K562 (cell line): ENCODE results near the gene SERPINA12. TPM values are rescaled to one million over a fixed set of nuclear protein-coding genes. Genes with fewer than 3 reads are reported as not detected.

ENCODE experiments used
- ATF3 ChIP-seq, 2 experiments: fragments of 450-650 bp in 1 of 2; sonication (generic) in 1 of 2; formaldehyde crosslinking in 1 of 2; IDR thresholded peaks in 1 of 2; conservative IDR thresholded peaks in 1 of 2; 2 replicates each; pipeline versions ENCODE4 v1.6.1 to v1.8.1; 2016 to 2023; ENCODE audit warnings: mild to moderate bottlenecking in 2 of 2, moderate library complexity in 2 of 2, inconsistent platforms in 1 of 2, missing genetic modification reagents in 1 of 2
- BACH1 ChIP-seq: fragments of 200-800 bp; sonication (Bioruptor generic); IDR thresholded peaks from 2 replicates; pipeline ENCODE4 v1.6.1; 2016; ENCODE audit warnings: missing genetic modification characterization, missing compliant biosample characterization
- E4F1 ChIP-seq: fragments of 250-450 bp; sonication (Bioruptor Pico); IDR thresholded peaks from 2 replicates; pipeline ENCODE4 v1.5.0; 2021; ENCODE audit warnings: mild to moderate bottlenecking, borderline replicate concordance
- ELF2 ChIP-seq: fragments of 250-450 bp; sonication (Bioruptor Pico); IDR thresholded peaks from 2 replicates; pipeline ENCODE4 v1.5.0; 2021; ENCODE audit warnings: mild to moderate bottlenecking
- GTF2E2 ChIP-seq: fragments of 200-800 bp; sonication (Bioruptor generic); IDR thresholded peaks from 2 replicates; pipeline ENCODE4 v1.6.1; 2016; ENCODE audit warnings: missing genetic modification characterization, missing compliant biosample characterization
- HLTF ChIP-seq: fragments of 450-650 bp; IDR thresholded peaks from 2 replicates; pipeline ENCODE4 v1.6.1; 2016
- MCM7 ChIP-seq, 2 experiments: fragments of 450-650 bp; IDR thresholded peaks; 2 replicates each; pipeline ENCODE4 v1.6.1; 2016 to 2018
- TFAP4 ChIP-seq: sonication (generic); formaldehyde crosslinking; IDR thresholded peaks from 2 replicates; pipeline ENCODE4 v1.8.0; 2022; ENCODE audit warnings: missing genetic modification reagents, mild to moderate bottlenecking, moderate library complexity, borderline replicate concordance
- ZBTB43 ChIP-seq: sonication (generic); formaldehyde crosslinking; IDR thresholded peaks from 2 replicates; pipeline ENCODE4 v1.8.0; 2023; ENCODE audit warnings: mild to moderate bottlenecking, missing genetic modification reagents
- ZBTB7A ChIP-seq: IDR thresholded peaks from 2 replicates; pipeline ENCODE4 v1.6.1; 2011; ENCODE audit warnings: low read depth, mild to moderate bottlenecking, low read length, moderate library complexity, borderline replicate concordance; ENCODE audit not compliant: control insufficient read depth
- ZNF277 ChIP-seq: fragments of 250-450 bp; sonication (Bioruptor Pico); IDR thresholded peaks from 2 replicates; pipeline ENCODE4 v1.8.0; 2022; ENCODE audit warnings: inconsistent platforms, mild to moderate bottlenecking, moderate library complexity, borderline replicate concordance
- polyA plus RNA-seq, 8 experiments: library from polyadenylated mRNA; depleted of rRNA in 4 of 8; stranded (reverse) in 5 of 8; unstranded in 3 of 8; fragments of >200 nt; fragmentation: Nextera tagmentation in 2 of 8; fragmentation: Illumina TruSeq in 1 of 8; extraction: Ambion mirVana in 2 of 8; extraction: Trizol in 1 of 8; gene quantifications; 2 replicates each; pipeline versions ENCODE4 v1.2.1 to v1.2.3, GENCODE V29; 2011 to 2014; ENCODE audit warnings: inconsistent platforms in 1 of 8, missing spikeins in 1 of 8
- total RNA-seq, 7 experiments: library from RNA; depleted of rRNA in 6 of 7; stranded (reverse); fragments of >200 nt in 6 of 7; fragmentation: Illumina TruSeq in 2 of 7; extraction: Trizol in 2 of 7; gene quantifications; 2 replicates each; pipeline versions ENCODE4 v1.2.1 to v1.2.3, GENCODE V29; 2011 to 2021; ENCODE audit warnings: low replicate concordance in 1 of 7

SERPINA12 gene
- total and polyA plus RNA-seq, 9 of the 15 experiments (the other 6 are each of a cell fraction or from before 2014, with no cell fraction given): not detected

GRCh38 chr14:94505206-94505605, 4.1 kb downstream of the SERPINA12 start (continued):
- no peak for TF ChIP-seq ZBTB7A
- TF ChIP-seq BACH1: no peak
- TF ChIP-seq MCM7 (IDR thresholded peaks at IDR 0.05): no peak
- no peak for TF ChIP-seq HLTF
- no peak for TF ChIP-seq GTF2E2 (tag)
- no peak for TF ChIP-seq E4F1 (CRISPR knock-in tag)
- no peak for TF ChIP-seq ELF2 (CRISPR knock-in tag)
- no peak for TF ChIP-seq ZNF277 (CRISPR knock-in tag)
- TF ChIP-seq ZBTB43 (CRISPR knock-in tag): no peak
- TF ChIP-seq ATF3 (IDR thresholded peaks at IDR 0.05): no peak
- no peak for TF ChIP-seq ATF3 (CRISPR knock-in tag; conservative IDR thresholded peaks at IDR 0.05)
- TF ChIP-seq TFAP4 (CRISPR knock-in tag): no peak
